H1 (cell line): ENCODE measurements around the gene AATK. TPM values are rescaled to one million over a fixed set of nuclear protein-coding genes. Genes with fewer than 3 reads are reported as not detected.

Experiments used
- BRCA1 ChIP-seq: IDR thresholded peaks from 2 replicates; pipeline ENCODE4 v1.6.1; 2012; ENCODE audit warnings: low read depth, low read length, improper control_type of control experiment
- CBX5 ChIP-seq: fragments of 300-800, 300-1000 bp; sonication (generic); IDR thresholded peaks from 2 replicates; pipeline ENCODE4 v1.7.1; 2016; ENCODE audit warnings: antibody characterized with exemption, low read length, low read depth
- CEBPB ChIP-seq: IDR thresholded peaks from 2 replicates; pipeline ENCODE4 v1.6.1; 2012; ENCODE audit warnings: low read depth, low read length
- CHD1 ChIP-seq: IDR thresholded peaks from 2 replicates; pipeline ENCODE4 v1.6.1; 2012; ENCODE audit warnings: low read depth, low read length, improper control_type of control experiment
- CTBP2 ChIP-seq: IDR thresholded peaks from 2 replicates; pipeline ENCODE4 v1.7.0; 2011; ENCODE audit warnings: borderline replicate concordance, mild to moderate bottlenecking, moderate library complexity, mixed read lengths, low read length; ENCODE audit not compliant: insufficient read depth, insufficient read length
- EP300 ChIP-seq, 2 experiments: IDR thresholded peaks; 1 replicate in 1 of 2; 2 replicates in 1 of 2; pipeline ENCODE4 v1.6.1; 2011 to 2012; ENCODE audit warnings: low read depth in 2 of 2, low read length in 2 of 2, mild to moderate bottlenecking in 2 of 2, borderline replicate concordance in 1 of 2, inconsistent platforms in 1 of 2, moderate library complexity in 1 of 2
- JUN ChIP-seq: IDR thresholded peaks from 2 replicates; pipeline ENCODE4 v1.6.1; 2011; ENCODE audit warnings: low read depth, mild to moderate bottlenecking, improper control_type of control experiment, low read length
- JUND ChIP-seq: IDR thresholded peaks from 2 replicates; pipeline ENCODE4 v1.6.1; 2011; ENCODE audit warnings: mild to moderate bottlenecking, improper control_type of control experiment, low read length
- KDM1A ChIP-seq: fragments of 200-600, 300-600 bp; sonication (generic); IDR thresholded peaks from 2 replicates; pipeline ENCODE4 v1.7.1; 2016; ENCODE audit warnings: mild to moderate bottlenecking, low read length, borderline replicate concordance
- RFX5 ChIP-seq: IDR thresholded peaks from 2 replicates; pipeline ENCODE4 v1.6.1; 2011; ENCODE audit warnings: low read depth, low read length, improper control_type of control experiment, borderline replicate concordance
- SAP30 ChIP-seq: fragments of 300-600 bp; sonication (generic); IDR thresholded peaks from 2 replicates; pipeline ENCODE4 v1.7.1; 2012; ENCODE audit warnings: low read length, moderate library complexity, mild to moderate bottlenecking, inconsistent platforms; ENCODE audit not compliant: insufficient read depth, insufficient replicate concordance
- SIX5 ChIP-seq: IDR thresholded peaks from 2 replicates; pipeline ENCODE4 v1.6.1; 2011; ENCODE audit warnings: mild to moderate bottlenecking, low read depth, low read length
- polyA plus RNA-seq, 7 experiments: library from polyadenylated mRNA; depleted of rRNA in 3 of 7; stranded (reverse) in 5 of 7; unstranded in 2 of 7; fragments of >200 nt in 5 of 7; fragments of 200-250 nt in 2 of 7; gene quantifications; 1 replicate in 5 of 7; 2 replicates in 1 of 7; 4 replicates in 1 of 7; pipeline versions ENCODE4 v1.2.1 to v1.2.3, GENCODE V29; 2011 to 2013; ENCODE audit warnings: missing spikeins in 2 of 7, mixed read lengths in 2 of 7
- total RNA-seq: library from RNA; stranded (reverse); fragmentation: NEBNext Ultra II Directional; extraction: Animal tissue kit (Norgen Biotek cat#: 25700); gene quantifications from 2 replicates; pipeline ENCODE4 v1.2.1, GENCODE V29; 2021
- TF ChIP-seq, protein P1 (sequence below): IDR thresholded peaks from 2 replicates; pipeline ENCODE4 v1.6.1; 2011; ENCODE audit warnings: low read length, improper control_type of control experiment
- TF ChIP-seq, protein P2 (sequence below): IDR thresholded peaks from 2 replicates; pipeline ENCODE4 v1.6.1; 2012; ENCODE audit warnings: inconsistent platforms
- TF ChIP-seq, protein P3 (sequence below), 3 experiments: IDR thresholded peaks; 1 replicate in 2 of 3; 2 replicates in 1 of 3; pipeline versions ENCODE4 v1.5.1 to v1.6.1; 2011; ENCODE audit warnings: low read length in 3 of 3, mild to moderate bottlenecking in 3 of 3, inconsistent platforms in 2 of 3, low read depth in 1 of 3, moderate library complexity in 1 of 3; ENCODE audit not compliant: insufficient read depth in 1 of 3; ENCODE audit errors: control extremely low read depth in 1 of 3
- TF ChIP-seq, protein P4 (sequence below): IDR thresholded peaks from 2 replicates; pipeline ENCODE4 v1.6.1; 2012; ENCODE audit warnings: low read length, inconsistent platforms

The AATK gene
- total and polyA plus RNA-seq, 2 of the 8 experiments (the other 6 are each of a cell fraction or from before 2014, with no cell fraction given) = 1.7 to 3.5 TPM

DNA sequence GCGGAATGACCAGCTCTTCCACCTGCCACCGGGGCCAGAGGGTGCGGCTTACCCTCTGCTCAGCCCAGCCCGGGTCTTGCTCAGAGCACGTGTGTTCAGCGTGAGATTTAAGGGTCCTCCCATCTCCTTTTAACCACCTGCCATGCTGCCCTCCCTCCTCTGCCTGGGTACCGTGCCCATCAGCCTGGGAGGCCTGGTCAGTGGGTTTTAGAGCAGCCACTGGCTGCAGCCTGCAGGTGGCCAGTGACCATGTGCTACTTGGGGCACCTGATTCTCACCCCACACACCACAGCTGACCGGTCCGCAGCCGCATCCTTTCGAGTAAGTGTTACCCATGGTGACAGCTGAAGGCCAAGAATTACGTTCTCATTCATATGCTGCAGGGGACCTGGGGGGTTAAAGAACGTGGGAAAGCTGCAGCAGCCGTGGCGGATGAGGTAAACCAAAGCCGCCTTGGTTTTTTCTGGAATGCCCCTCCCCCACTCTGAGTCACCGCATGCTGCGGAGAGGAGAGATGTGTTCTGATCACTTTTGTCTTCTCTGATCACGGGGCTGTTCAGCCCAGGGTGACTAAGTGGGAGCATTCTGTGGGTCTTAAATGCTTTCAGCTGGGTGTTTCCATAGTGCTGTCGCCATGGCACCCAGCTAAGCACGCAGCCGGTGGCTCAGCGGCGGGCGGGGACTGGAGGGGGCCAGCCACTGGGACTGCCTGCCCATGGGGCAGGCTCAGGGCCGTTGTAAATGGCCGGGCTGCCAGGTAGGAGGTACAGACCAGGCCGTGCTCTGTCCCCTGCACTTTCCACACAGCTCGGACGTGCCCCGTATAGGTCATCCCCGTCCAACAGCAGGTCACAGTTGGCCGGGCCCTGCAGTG, 71.3 kb downstream of the AATK start (continued):
- TF ChIP-seq CTBP2 (peak; percentile 39), JUND (peak; percentile 95), EP300 (IDR thresholded peaks at IDR 0.05; ENCODE audit: borderline replicate concordance in 1 of 2, low read depth in 2 of 2, low read length in 2 of 2) (peak in 1 of 2 experiments; percentile 46; a peak in 1 of 3 replicates), SIX5 (no peak), CBX5 (no peak), JUN (peak; percentile 48; the same call in 1 of the 2 replicates), CHD1 (no peak), BRCA1 (no peak), SAP30 (no peak), KDM1A (no peak), RFX5 (no peak), CEBPB (no peak)
- TF ChIP-seq, protein P1, sequence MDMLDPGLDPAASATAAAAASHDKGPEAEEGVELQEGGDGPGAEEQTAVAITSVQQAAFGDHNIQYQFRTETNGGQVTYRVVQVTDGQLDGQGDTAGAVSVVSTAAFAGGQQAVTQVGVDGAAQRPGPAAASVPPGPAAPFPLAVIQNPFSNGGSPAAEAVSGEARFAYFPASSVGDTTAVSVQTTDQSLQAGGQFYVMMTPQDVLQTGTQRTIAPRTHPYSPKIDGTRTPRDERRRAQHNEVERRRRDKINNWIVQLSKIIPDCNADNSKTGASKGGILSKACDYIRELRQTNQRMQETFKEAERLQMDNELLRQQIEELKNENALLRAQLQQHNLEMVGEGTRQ = peak; percentile 38; the same call in 1 of the 2 replicates
- TF ChIP-seq, protein P2, sequence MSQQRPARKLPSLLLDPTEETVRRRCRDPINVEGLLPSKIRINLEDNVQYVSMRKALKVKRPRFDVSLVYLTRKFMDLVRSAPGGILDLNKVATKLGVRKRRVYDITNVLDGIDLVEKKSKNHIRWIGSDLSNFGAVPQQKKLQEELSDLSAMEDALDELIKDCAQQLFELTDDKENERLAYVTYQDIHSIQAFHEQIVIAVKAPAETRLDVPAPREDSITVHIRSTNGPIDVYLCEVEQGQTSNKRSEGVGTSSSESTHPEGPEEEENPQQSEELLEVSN = peak; percentile 40; the same call in 1 of the 2 replicates
- TF ChIP-seq, protein P3, sequence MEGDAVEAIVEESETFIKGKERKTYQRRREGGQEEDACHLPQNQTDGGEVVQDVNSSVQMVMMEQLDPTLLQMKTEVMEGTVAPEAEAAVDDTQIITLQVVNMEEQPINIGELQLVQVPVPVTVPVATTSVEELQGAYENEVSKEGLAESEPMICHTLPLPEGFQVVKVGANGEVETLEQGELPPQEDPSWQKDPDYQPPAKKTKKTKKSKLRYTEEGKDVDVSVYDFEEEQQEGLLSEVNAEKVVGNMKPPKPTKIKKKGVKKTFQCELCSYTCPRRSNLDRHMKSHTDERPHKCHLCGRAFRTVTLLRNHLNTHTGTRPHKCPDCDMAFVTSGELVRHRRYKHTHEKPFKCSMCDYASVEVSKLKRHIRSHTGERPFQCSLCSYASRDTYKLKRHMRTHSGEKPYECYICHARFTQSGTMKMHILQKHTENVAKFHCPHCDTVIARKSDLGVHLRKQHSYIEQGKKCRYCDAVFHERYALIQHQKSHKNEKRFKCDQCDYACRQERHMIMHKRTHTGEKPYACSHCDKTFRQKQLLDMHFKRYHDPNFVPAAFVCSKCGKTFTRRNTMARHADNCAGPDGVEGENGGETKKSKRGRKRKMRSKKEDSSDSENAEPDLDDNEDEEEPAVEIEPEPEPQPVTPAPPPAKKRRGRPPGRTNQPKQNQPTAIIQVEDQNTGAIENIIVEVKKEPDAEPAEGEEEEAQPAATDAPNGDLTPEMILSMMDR (IDR thresholded peaks at IDR 0.05; ENCODE audit: control extremely low read depth in 1 of 3, insufficient read depth in 1 of 3, low read depth in 1 of 3, low read length in 3 of 3) = no peak
- TF ChIP-seq, protein P4, sequence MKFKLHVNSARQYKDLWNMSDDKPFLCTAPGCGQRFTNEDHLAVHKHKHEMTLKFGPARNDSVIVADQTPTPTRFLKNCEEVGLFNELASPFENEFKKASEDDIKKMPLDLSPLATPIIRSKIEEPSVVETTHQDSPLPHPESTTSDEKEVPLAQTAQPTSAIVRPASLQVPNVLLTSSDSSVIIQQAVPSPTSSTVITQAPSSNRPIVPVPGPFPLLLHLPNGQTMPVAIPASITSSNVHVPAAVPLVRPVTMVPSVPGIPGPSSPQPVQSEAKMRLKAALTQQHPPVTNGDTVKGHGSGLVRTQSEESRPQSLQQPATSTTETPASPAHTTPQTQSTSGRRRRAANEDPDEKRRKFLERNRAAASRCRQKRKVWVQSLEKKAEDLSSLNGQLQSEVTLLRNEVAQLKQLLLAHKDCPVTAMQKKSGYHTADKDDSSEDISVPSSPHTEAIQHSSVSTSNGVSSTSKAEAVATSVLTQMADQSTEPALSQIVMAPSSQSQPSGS = peak; percentile 92
